Thoracic aorta (tissue), 2 donors: ENCODE data around the gene RHOBTB3. TPM values are rescaled to one million over a fixed set of nuclear protein-coding genes. Genes with fewer than 3 reads are reported as not detected.

Experiments used
- ATAC-seq: fragments of 150-250 bp; one replicate; pipeline ENCODE4 v1.8.0; 2017; ENCODE audit warnings: low read depth; ENCODE audit not compliant: insufficient number of reproducible peaks, low FRiP score
- DNase-seq: peaks from one replicate; pipeline ENCODE4 v3.0.0-alpha.2; 2020; ENCODE audit warnings: low spot score
- H3K27ac ChIP-seq, 2 donors: fragments of 200-600 bp; sonication (generic); 1 replicate in 1 of 2; 2 replicates in 1 of 2; pipeline ENCODE4 v1.5.1; 2016; ENCODE audit warnings: mild to moderate bottlenecking in 2 of 2, moderate library complexity in 2 of 2
- H3K27me3 ChIP-seq: fragments of 200-600 bp; sonication (generic); replicated peaks from 2 replicates; pipeline ENCODE4 v1.6.0; 2016; ENCODE audit warnings: mild to moderate bottlenecking; ENCODE audit not compliant: insufficient read depth
- H3K36me3 ChIP-seq: fragments of 200-600 bp; sonication (generic); one replicate; pipeline ENCODE4 v1.5.1; 2016
- H3K4me1 ChIP-seq, 2 donors: fragments of 200-600 bp; sonication (generic); 1 replicate in 1 of 2; 2 replicates in 1 of 2; pipeline versions ENCODE4 v1.5.1 to v1.6.0; 2016; ENCODE audit warnings: low read depth in 2 of 2, mild to moderate bottlenecking in 1 of 2; ENCODE audit not compliant: control insufficient read depth in 1 of 2
- H3K4me3 ChIP-seq: fragments of 200-600 bp; sonication (generic); 2 replicates; pipeline ENCODE4 v1.5.1; 2016; ENCODE audit warnings: mild to moderate bottlenecking
- H3K9me3 ChIP-seq: fragments of 200-600 bp; sonication (generic); 2 replicates; pipeline ENCODE4 v1.5.1; 2016
- total RNA-seq, 2 donors: library from RNA; depleted of rRNA; stranded (reverse); fragments of >200 nt; gene quantifications; one replicate each; pipeline versions ENCODE4 v1.1.0 to v1.2.3, GENCODE V29; 2016
- TF ChIP-seq, protein P1 (sequence below): fragments of 200-600 bp; sonication (generic); IDR thresholded peaks from one replicate; pipeline ENCODE4 v1.5.1; 2019; ENCODE audit warnings: antibody characterized with exemption

The RHOBTB3 gene
- total RNA-seq, 2 donors from 2014 or later: 34.1 to 71.2 TPM

DNA sequence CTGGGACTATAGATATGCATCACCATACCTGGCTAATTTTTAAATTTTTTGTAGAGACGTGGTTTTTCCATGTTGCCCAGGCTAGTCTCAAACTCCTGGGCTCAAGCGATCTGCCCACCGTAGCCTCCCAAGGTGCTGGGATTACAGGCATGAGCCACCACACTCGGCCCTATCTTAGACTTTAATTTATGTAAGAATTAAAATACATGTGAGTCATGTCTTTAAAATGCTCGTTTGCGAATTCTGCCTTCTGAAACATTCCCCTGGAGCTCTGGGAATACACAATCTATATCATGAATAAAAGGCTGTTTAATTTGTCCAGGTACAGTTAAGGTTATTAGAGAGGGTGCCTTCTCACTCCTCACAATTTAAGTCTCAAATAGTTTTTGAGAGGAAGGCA is 32.8 kb downstream of the RHOBTB3 start:
- Histone ChIP-seq H3K4me3 (no peak overlapping the region), H3K27me3 (no peaks in the 10 kb centered on the region), H3K27ac (no peak overlapping the region), H3K36me3 (no peaks in the 10 kb centered on the region), H3K4me1 (peaks cover 8 to 16% of the 10 kb centered on the region in 2 donors), H3K9me3 (no peaks in the 10 kb centered on the region)
- TF ChIP-seq, protein P1, sequence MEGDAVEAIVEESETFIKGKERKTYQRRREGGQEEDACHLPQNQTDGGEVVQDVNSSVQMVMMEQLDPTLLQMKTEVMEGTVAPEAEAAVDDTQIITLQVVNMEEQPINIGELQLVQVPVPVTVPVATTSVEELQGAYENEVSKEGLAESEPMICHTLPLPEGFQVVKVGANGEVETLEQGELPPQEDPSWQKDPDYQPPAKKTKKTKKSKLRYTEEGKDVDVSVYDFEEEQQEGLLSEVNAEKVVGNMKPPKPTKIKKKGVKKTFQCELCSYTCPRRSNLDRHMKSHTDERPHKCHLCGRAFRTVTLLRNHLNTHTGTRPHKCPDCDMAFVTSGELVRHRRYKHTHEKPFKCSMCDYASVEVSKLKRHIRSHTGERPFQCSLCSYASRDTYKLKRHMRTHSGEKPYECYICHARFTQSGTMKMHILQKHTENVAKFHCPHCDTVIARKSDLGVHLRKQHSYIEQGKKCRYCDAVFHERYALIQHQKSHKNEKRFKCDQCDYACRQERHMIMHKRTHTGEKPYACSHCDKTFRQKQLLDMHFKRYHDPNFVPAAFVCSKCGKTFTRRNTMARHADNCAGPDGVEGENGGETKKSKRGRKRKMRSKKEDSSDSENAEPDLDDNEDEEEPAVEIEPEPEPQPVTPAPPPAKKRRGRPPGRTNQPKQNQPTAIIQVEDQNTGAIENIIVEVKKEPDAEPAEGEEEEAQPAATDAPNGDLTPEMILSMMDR: no peak
- no peak for DNase-seq
- ATAC-seq: no peak

DNA sequence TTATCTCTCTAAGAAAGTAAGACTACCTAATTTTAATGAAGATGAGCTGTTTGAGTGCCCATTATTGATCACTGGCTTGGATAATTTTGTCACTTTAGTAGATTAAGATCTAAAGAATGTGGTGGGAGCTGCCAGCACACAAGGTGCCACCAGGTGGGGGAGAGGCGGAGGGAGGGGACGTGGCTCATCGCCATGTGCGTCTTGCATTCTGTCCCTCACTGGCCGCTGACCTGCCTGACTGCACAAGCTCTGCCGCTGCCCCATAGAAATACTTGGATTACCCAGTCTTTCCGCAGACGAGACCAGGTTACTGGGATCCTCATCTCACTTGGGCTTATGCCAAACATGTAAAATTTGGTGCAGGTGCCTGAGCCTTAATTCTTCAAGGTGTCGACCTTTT is 37.6 kb downstream of the RHOBTB3 start:
- no peak for ATAC-seq
- TF ChIP-seq, protein P1: no peak

GRCh38 chr5:95770830-95771708 is 39.9 kb downstream of the RHOBTB3 start:
- Histone ChIP-seq H3K27ac (no peak overlapping the region), H3K36me3 (no peaks in the 10 kb centered on the region), H3K4me3 (no peak overlapping the region), H3K4me1 (no peaks in the 10 kb centered on the region), H3K9me3 (no peaks in the 10 kb centered on the region), H3K27me3 (no peaks in the 10 kb centered on the region)
- ATAC-seq: no peak
- no peak for DNase-seq
- TF ChIP-seq, protein P1: no peak

More for the DNA sequence above, 37.6 kb downstream of the RHOBTB3 start:
- H3K4me3 ChIP-seq: no peak overlapping the region
- H3K9me3 ChIP-seq: no peaks in the 10 kb centered on the region
- no peaks in the 10 kb centered on the region for H3K27me3 ChIP-seq
- no peaks in the 10 kb centered on the region for H3K4me1 ChIP-seq
- no peaks in the 10 kb centered on the region for H3K36me3 ChIP-seq
- no peak for DNase-seq
- H3K27ac ChIP-seq: no peak overlapping the region

DNA sequence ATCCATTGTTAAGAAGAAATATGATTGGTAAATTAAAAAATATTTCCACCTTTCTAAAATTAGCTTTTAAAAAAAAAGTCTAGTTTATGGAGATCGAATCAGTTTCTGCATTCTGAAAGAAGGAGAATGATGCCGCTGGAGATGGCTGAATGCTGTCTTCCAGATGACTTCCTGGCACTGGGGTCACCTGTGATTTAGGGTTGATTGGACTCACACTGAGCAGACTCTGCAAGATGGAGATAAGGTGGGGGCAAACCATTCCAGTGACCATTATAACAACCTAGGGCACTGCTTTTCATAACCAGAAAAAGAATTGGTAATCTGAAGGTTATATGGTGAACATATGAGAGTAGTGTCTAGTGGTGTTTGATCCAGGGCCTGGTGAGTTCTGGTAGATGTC is 40.8 kb downstream of the RHOBTB3 start:
- Histone ChIP-seq H3K4me1 (no peaks in the 10 kb centered on the region), H3K27ac (no peak overlapping the region), H3K36me3 (no peaks in the 10 kb centered on the region), H3K27me3 (no peaks in the 10 kb centered on the region), H3K9me3 (no peaks in the 10 kb centered on the region), H3K4me3 (no peak overlapping the region)
- DNase-seq (no peak), ATAC-seq (no peak)
- TF ChIP-seq, protein P1: no peak

GRCh38 chr5:95773335-95774059 is 42.4 kb downstream of the RHOBTB3 start:
- ATAC-seq (no peak), DNase-seq (no peak)
- Histone ChIP-seq H3K9me3 (no peaks in the 10 kb centered on the region), H3K4me3 (no peak overlapping the region), H3K36me3 (no peaks in the 10 kb centered on the region), H3K4me1 (no peaks in the 10 kb centered on the region), H3K27ac (no peak overlapping the region), H3K27me3 (no peaks in the 10 kb centered on the region)
- TF ChIP-seq, protein P1: no peak
